ENCODE measurements around the gene PRKACG.

DNA sequence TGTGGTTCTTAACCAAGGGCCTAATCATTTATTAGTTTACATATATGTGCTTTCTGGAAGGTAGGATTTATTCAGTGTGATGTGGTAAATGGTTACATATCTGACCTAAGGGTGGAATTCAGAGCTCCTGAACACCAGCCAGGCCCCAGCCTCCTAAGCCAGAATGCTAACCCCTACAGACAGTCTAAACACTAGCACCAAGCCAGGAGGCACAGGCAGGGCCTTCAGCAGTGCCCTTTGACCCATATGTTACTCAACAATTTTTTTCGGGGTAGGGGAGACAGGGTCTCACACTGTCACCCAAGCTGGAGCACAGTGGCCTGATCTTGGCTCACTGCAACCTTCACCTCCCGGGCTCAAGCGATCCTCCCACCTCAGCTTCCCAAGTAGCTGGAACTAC, 40.3 kb downstream of the PRKACG start:
- TF ChIP-seq CTCF (IDR thresholded peaks at IDR 0.05; ENCODE audit: low read length) = no peak
- TF ChIP-seq EZH2 (optimal IDR thresholded peaks at IDR 0.05; ENCODE audit: low read depth, low read length) = no peak
- TF ChIP-seq EZH2phosphoT487 (IDR thresholded peaks at IDR 0.05; ENCODE audit: low read length) = no peak

All from MM.1S (cell line).